Epithelial cell of prostate (primary cell): ENCODE measurements around the gene XAGE1A.
"Not testable (repeated sequence)": the region's sequence is repeated elsewhere in the genome, so short reads cannot be mapped to it uniquely, and the experiment has no call there.

Experiments
- DNase-seq: peaks from one replicate; pipeline ENCODE4 v3.0.0-alpha.2; 2011; ENCODE audit warnings: low read depth, low spot score
- H3K27ac ChIP-seq: fragments of 450-650 bp; 2 replicates; pipeline ENCODE4 v1.5.1; 2017; ENCODE audit warnings: mild to moderate bottlenecking

XAGE1A gene, protein sequence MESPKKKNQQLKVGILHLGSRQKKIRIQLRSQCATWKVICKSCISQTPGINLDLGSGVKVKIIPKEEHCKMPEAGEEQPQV

DNA sequence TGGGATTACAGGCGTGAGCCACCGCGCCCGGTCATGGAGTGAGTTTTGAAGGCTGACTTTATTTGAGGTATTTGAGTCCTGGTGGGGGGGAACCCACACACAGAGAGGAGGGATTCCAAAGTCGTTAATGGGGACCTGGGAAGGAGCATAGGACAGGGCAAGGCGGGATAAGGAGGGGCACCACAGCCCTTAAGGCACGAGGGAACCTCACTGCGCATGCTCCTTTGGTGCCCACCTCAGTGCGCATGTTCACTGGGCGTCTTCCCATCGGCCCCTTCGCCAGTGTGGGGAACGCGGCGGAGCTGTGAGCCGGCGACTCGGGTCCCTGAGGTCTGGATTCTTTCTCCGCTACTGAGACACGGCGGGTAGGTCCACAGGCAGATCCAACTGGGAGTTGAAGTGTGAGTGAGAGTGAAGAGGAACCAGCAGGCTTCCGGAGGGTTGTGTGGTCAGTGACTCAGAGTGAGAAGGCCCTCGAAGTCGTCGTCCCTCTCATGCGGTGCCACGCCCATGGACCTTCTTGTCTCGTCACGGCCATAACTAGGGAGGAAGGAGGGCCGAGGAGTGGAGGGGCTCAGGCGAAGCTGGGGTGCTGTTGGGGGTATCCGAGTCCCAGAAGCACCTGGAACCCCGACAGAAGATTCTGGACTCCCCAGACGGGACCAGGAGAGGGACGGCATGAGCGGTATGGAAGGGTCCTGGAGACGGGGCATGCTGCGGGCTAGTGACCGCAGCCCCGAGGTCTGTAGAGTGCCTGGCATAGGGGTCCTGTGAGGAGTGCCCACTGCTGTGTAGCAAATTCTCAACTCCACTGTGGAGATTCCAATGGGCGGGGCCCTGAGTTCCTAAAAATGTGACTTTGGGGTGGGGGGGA lies at the start of gene XAGE1A:
XAGE1A (plus strand) TSS at position 264 of the 874 bp plus-strand sequence. CDS start 1,554 bp downstream, outside the sequence.
- not testable (repeated sequence) for DNase-seq, H3K27ac ChIP-seq

DNA sequence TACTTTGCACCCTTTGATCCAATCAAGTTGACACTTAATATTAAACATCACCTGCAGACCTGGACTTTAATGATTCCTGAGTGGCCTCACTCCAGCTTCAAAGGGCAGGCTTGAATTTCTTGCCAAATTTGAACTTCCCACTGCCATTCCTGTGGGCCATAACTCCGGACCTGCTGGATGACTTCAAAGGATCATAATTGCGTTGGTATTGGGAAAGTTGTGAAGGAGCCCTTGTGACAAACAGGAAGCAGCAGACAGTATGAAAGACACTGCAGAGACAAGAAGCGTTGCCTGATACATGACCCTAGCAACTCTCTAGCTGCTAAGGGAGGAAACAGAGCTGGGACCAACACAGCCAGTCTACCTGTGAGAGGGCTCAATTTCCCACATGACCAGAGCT lies 43.6 kb upstream of the XAGE1A start:
- not testable (repeated sequence) for H3K27ac ChIP-seq, DNase-seq

DNA sequence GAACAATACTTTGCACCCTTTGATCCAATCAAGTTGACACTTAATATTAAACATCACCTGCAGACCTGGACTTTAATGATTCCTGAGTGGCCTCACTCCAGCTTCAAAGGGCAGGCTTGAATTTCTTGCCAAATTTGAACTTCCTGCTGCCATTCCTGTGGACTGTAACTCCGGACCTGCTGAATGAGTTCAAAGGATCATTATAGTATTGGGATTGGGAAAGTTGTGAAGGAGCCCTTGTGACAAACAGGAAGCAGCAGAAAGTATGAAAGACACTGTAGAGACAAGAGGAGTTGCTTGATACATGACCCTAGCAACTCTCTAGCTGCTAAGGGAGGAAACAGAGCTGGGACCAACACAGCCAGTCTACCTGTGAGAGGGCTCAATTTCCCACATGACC lies 24.3 kb upstream of the XAGE1A start:
- DNase-seq, H3K27ac ChIP-seq: not testable (repeated sequence)

DNA sequence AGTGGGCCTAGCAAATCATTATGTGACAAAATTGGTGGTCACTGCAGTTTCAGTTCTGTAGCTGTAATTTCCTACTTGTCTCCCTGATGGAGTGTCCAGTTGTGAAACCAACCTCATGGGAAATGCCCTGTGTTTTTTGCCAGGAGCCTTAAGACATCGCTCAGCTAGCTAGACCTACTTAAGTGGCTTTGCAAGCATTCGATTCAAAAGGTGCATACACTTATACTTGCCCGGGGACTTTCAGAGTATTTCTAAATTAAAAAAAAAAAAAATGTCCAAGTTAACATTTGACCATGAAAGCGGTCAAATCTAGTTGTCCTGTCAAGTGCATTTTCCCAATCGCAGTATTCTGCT lies 788 bp downstream of the XAGE1A start:
- not testable (repeated sequence) for DNase-seq, H3K27ac ChIP-seq

DNA sequence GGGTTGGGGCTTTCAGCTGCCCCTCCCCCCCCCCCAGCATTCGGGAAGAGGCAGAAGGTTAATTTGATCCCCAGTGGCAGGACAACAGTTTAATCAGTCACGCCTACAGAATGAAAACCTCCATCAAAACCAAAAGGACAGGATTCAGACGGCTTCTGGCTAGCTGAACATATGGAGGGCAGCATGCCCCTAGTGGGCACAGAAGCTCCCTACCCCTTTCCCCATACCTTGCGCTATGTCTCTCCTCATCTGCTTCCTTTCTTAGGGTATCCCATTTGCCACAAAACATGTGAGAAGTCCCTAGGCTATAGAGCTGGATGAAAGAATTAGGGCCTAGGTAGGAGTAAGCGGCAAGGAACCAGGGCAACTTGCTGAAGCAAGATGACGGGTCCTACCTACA lies 5.8 kb downstream of the XAGE1A start:
- not testable (repeated sequence) for H3K27ac ChIP-seq, DNase-seq

DNA sequence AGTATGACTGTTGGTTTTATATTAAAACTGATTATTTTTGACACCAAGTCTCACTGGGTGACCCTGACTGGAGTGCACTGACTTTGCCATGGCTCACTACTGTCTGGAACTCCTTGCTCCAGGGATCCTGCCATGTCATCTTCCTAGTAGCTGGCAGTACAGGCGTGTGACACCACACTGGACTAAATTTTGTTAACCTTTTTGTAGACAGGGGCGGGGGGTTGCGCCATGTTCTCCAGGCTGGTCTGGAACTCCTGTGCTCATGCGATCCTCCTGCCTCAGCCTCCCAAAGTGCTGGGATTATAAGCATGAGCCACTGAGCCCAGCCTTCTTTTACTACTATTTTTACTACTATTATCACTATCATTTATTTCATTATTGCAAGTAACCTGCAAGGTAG lies 8.9 kb downstream of the XAGE1A start:
- DNase-seq: no peak
- no peak overlapping the region for H3K27ac ChIP-seq

DNA sequence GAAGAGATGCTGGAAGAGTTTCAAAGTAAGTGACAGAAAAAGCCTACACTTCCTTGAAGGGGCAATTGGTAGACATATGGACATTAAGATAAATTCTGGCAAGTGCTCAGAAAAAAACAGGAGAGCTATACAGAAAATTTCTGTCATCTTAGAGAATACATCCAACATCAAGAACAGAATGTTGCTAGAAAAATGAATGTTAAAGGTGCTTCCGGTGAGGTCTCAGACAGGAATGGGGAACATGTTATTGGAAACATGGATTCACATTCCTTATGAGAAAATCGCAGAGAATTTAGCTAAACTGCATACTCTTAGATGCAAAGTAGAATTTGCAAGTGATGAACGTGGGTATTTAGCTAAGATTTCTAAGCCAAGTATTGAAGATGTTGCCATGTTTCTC lies 11.7 kb downstream of the XAGE1A start:
- DNase-seq: no peak
- no peak overlapping the region for H3K27ac ChIP-seq

DNA sequence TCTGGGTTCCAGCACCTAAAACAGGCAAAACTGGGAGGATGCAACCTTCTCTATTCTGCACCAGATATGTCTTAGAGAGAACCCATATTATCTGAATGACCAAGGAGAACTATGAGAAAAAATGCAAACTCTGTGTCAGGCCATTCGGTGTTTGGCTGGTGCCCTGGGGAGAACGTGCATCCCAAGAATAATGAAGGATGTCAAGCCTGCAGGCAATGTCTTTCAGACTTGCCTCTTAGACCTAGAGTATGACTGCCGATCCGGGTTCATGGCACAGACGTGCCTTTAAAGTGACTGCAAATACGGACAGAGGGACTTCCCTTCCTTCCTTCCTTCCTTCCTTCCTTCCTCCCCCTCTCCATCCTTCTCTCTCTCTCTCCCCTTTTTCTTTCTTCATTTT lies 14.3 kb downstream of the XAGE1A start:
- no peak for DNase-seq
- H3K27ac ChIP-seq: no peak overlapping the region

DNA sequence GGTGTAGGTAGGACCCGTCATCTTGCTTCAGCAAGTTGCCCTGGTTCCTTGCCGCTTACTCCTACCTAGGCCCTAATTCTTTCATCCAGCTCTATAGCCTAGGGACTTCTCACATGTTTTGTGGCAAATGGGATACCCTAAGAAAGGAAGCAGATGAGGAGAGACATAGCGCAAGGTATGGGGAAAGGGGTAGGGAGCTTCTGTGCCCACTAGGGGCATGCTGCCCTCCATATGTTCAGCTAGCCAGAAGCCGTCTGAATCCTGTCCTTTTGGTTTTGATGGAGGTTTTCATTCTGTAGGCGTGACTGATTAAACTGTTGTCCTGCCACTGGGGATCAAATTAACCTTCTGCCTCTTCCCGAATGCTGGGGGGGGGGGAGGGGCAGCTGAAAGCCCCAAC lies 15.5 kb downstream of the XAGE1A start:
- not testable (repeated sequence) for DNase-seq, H3K27ac ChIP-seq

DNA sequence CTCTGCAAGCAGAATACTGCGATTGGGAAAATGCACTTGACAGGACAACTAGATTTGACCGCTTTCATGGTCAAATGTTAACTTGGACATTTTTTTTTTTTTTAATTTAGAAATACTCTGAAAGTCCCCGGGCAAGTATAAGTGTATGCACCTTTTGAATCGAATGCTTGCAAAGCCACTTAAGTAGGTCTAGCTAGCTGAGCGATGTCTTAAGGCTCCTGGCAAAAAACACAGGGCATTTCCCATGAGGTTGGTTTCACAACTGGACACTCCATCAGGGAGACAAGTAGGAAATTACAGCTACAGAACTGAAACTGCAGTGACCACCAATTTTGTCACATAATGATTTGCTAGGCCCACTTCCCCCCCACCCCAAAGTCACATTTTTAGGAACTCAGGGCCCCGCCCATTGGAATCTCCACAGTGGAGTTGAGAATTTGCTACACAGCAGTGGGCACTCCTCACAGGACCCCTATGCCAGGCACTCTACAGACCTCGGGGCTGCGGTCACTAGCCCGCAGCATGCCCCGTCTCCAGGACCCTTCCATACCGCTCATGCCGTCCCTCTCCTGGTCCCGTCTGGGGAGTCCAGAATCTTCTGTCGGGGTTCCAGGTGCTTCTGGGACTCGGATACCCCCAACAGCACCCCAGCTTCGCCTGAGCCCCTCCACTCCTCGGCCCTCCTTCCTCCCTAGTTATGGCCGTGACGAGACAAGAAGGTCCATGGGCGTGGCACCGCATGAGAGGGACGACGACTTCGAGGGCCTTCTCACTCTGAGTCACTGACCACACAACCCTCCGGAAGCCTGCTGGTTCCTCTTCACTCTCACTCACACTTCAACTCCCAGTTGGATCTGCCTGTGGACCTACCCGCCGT lies 20.7 kb downstream of the XAGE1A start:
- not testable (repeated sequence) for H3K27ac ChIP-seq, DNase-seq

DNA sequence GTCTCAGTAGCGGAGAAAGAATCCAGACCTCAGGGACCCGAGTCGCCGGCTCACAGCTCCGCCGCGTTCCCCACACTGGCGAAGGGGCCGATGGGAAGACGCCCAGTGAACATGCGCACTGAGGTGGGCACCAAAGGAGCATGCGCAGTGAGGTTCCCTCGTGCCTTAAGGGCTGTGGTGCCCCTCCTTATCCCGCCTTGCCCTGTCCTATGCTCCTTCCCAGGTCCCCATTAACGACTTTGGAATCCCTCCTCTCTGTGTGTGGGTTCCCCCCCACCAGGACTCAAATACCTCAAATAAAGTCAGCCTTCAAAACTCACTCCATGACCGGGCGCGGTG lies 21.3 kb downstream of the XAGE1A start, which contains the start of gene XAGE1B:
XAGE1B (minus strand) TSS at position 77 of the 339 bp plus-strand sequence. CDS start 1,536 bp downstream, outside the sequence.
- not testable (repeated sequence) for H3K27ac ChIP-seq, DNase-seq

DNA sequence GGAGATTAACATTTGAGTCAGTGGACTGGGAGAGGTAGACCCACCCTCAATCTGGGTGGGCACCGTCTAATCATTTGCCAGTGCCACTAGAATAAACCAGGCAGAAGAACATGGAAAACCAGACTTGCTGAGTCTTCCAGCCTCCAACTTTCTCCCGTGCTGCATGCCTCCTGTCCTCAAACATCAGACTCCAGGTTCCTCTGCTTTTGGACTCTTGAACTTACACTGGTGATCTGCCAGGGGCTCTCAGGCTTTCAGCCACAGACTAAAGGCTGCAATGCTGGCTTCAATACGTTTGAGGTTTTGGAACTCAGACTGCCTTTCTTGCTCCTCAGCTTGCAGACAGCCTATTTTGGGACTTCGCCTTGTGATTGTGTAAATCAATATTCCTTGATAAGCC lies 45.4 kb downstream of the XAGE1A start:
- not testable (repeated sequence) for DNase-seq, H3K27ac ChIP-seq

DNA sequence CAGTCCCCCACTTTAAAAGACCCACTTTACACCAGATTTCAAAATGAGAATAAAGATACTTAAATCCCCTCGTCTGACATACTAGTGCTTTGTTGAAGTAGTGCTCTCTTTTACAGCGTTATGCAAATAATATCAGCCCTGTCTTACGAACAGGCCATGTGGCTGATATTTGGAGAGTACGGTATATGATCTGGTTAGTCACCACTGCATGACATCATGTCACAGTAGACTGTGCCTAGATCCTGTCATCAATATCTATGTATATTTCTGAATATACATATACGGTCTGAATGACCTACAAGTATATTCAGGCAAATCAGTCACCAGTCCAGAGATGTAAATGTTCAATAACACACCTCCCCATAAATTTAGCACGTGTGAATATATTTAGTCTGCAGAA lies 46.7 kb downstream of the XAGE1A start:
- no peak for DNase-seq

DNA sequence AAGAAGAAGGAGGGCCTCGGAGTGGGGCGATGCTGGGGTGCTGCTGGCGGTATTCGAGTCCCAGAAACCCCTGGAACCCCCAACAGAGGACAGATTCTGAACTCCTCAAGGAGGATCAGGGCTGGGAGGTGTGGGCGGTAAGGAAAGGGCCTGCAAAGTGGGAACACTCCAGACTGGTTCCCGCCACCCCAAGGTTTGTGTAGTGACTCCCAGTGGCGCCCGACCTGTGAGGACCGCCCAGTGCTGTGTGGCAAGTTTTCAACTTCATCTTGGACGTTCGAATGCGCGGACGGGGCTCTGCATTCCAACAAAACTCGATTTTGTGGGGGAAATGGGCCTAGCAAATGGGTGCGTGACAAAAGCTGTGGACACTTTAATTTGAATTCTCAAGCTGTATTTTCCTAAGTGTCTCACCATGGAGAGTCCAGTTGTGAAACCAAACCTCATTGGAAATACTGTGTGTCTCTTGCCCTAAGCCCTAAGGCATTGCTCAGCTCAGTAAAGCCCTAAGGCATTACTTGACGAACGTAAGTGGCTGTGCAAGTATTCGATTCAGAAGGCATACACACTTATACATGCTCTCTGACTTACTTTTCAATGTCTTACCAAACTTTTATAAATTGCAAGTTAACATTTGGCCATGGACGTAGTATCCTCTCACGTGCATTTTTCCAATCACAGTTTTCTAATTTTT lies 48.7 kb downstream of the XAGE1A start:
- no peak for DNase-seq
- H3K27ac ChIP-seq: no peak overlapping the region

More for the DNA sequence above, 46.7 kb downstream of the XAGE1A start:
- no peak overlapping the region for H3K27ac ChIP-seq

DNA sequence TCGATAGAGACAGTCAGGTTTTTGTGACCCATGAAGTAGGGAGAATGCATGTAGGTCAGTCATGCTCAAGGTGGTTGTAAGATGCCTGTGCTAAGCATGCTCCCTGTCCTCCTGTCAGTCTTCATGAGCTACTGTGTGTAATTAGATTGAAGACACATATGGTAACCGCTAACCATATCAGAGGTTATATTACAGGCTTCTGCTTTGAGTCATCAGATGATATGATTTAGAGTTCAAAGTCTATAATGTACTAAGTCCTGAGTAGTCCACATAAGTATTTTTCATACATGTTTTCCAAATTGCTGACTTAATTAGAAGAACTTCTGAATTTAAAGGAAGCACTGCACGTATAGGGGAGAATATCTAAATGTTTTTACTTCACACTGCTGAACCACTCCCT lies 53.2 kb downstream of the XAGE1A start:
- not testable (repeated sequence) for H3K27ac ChIP-seq, DNase-seq
